Astrocyte of the cerebellum (primary cell): ENCODE measurements around the gene C16orf74.

Source experiments
- DNase-seq: peaks from one replicate; pipeline ENCODE4 v3.0.0-alpha.2; 2011; ENCODE audit warnings: low read depth
- H3K4me3 ChIP-seq: 2 replicates; pipeline ENCODE4 v1.5.1; 2011; ENCODE audit warnings: mild to moderate bottlenecking, low read depth, low read length, moderate library complexity
- CTCF ChIP-seq: IDR thresholded peaks from 2 replicates; pipeline ENCODE4 v1.5.1; 2012; ENCODE audit warnings: low read length, low read depth, moderate library complexity, mild to moderate bottlenecking; ENCODE audit errors: missing control alignments
- in situ Hi-C: cut with HindIII; loops from 2 replicates; pipeline ENCODE4 v1.10.0; 2017; ENCODE audit warnings: low sequenced_read_pairs

The C16orf74 gene

GRCh38 chr16:85667841-85668413 lies 83.0 kb downstream of the C16orf74 start:
- no peak for DNase-seq
- TF ChIP-seq CTCF = no peak
- in situ Hi-C loops = no loop called here
- no peak overlapping the region for H3K4me3 ChIP-seq

GRCh38 chr16:85667261-85667660 lies 83.6 kb downstream of the C16orf74 start:
- in situ Hi-C loops = no loop called here

GRCh38 chr16:85665929-85666328 lies 85.0 kb downstream of the C16orf74 start:
- in situ Hi-C loops = no loop called here
- no peak for TF ChIP-seq CTCF
- no peak for DNase-seq
- no peak overlapping the region for H3K4me3 ChIP-seq

More at GRCh38 chr16:85667261-85667660, 83.6 kb downstream of the C16orf74 start:
- DNase-seq = no peak
- no peak for TF ChIP-seq CTCF
- no peak overlapping the region for H3K4me3 ChIP-seq

- no peak overlapping the region for H3K4me3 ChIP-seq
- no peak for DNase-seq
- no peak for TF ChIP-seq CTCF
- in situ Hi-C loops = no loop called here
Measured at GRCh38 chr16:85665373-85665740, 85.5 kb downstream of the C16orf74 start.

- DNase-seq = no peak
Measured at GRCh38 chr16:85664580-85665372, 86.1 kb downstream of the C16orf74 start.

DNA sequence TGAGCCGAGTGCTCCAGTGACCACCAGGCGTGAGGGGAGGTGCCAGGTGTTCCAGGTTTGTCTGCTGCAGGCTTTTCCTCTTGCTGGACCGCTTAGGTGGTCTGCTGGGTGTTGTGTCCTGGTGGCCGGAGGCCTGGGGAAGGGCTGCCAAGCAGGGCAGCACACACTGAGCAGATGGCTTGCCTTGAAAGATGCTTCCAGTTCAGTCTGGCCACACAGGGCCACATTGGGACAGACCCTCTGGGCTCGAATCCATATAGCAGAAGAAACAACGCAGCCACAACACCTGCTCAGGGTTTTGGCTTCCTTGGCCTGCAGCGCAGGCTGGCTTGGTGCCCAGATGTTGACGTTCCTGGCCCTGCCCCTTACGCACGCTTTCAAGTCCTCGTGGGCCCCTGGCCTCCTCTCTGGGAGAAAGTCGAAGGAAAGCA lies 87.0 kb downstream of the C16orf74 start:
- TF ChIP-seq CTCF = no peak
- in situ Hi-C loops = no loop called here
- H3K4me3 ChIP-seq = no peak overlapping the region
- no peak for DNase-seq

More at GRCh38 chr16:85664580-85665372, 86.1 kb downstream of the C16orf74 start:
- no peak for TF ChIP-seq CTCF
- H3K4me3 ChIP-seq = no peak overlapping the region
- in situ Hi-C loops = no loop called here
